IMR-90 (cell line): ENCODE data around the gene EIF4EBP2.

ENCODE experiments used
- RAD21 ChIP-seq: IDR thresholded peaks from 2 replicates; pipeline ENCODE4 v1.6.1; 2012; ENCODE audit warnings: low read length, improper control_type of control experiment
- RCOR1 ChIP-seq: IDR thresholded peaks from 2 replicates; pipeline ENCODE4 v1.6.1; 2012; ENCODE audit warnings: mild to moderate bottlenecking, low read length, improper control_type of control experiment; ENCODE audit not compliant: insufficient replicate concordance
- SMC3 ChIP-seq: fragments of 150-350 bp; IDR thresholded peaks from 2 replicates; pipeline ENCODE4 v1.6.1; 2016; ENCODE audit warnings: low read depth, mild to moderate bottlenecking, antibody characterized with exemption, low read length, moderate library complexity
- TF ChIP-seq, protein P1 (sequence below): conservative IDR thresholded peaks from 2 replicates; pipeline ENCODE4 v1.5.1; 2012; ENCODE audit warnings: mild to moderate bottlenecking, low read depth, low read length, improper control_type of control experiment
- TF ChIP-seq, protein P2 (sequence below): fragments of 150-350 bp; IDR thresholded peaks from 2 replicates; pipeline ENCODE4 v1.6.1; 2016; ENCODE audit warnings: low read depth, mild to moderate bottlenecking, low read length, moderate library complexity, borderline replicate concordance
- TF ChIP-seq, protein P3 (sequence below): fragments of 150-350 bp; IDR thresholded peaks from 2 replicates; pipeline ENCODE4 v1.6.1; 2017; ENCODE audit warnings: mild to moderate bottlenecking, antibody characterized with exemption, low read length, low read depth

DNA sequence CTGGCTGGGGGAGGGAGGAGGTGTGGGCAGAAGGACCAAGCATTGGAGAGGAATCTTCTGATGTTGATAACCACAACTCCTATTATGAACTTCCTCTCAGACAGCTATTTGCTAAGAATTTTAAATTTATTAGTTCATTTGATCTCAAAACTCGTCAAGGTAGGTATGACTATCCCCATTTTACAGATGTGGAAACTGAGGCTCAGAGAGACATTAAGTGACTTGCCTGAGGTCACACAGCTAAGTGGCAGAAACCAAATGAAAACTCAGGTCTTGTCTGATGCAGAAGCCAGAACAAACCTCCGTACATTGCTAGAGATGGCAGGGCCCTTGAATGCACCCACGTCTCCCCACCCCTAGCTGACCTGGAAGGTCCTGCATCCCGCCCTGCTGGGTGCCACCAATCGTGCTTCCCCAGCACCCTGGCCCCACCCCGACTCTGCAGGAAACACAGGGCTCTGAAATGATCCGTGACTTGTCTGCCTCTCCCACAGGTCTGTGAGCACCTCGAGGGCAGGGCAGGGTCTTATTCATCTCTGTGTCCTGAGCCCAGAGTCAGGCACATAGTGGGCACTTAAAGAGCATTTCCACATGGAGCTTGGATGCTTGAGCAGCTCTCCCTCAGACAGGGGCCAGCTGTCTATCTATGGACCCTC, 69.0 kb downstream of the EIF4EBP2 start:
- TF ChIP-seq, protein P1, sequence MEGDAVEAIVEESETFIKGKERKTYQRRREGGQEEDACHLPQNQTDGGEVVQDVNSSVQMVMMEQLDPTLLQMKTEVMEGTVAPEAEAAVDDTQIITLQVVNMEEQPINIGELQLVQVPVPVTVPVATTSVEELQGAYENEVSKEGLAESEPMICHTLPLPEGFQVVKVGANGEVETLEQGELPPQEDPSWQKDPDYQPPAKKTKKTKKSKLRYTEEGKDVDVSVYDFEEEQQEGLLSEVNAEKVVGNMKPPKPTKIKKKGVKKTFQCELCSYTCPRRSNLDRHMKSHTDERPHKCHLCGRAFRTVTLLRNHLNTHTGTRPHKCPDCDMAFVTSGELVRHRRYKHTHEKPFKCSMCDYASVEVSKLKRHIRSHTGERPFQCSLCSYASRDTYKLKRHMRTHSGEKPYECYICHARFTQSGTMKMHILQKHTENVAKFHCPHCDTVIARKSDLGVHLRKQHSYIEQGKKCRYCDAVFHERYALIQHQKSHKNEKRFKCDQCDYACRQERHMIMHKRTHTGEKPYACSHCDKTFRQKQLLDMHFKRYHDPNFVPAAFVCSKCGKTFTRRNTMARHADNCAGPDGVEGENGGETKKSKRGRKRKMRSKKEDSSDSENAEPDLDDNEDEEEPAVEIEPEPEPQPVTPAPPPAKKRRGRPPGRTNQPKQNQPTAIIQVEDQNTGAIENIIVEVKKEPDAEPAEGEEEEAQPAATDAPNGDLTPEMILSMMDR: no peak
- TF ChIP-seq, protein P2, sequence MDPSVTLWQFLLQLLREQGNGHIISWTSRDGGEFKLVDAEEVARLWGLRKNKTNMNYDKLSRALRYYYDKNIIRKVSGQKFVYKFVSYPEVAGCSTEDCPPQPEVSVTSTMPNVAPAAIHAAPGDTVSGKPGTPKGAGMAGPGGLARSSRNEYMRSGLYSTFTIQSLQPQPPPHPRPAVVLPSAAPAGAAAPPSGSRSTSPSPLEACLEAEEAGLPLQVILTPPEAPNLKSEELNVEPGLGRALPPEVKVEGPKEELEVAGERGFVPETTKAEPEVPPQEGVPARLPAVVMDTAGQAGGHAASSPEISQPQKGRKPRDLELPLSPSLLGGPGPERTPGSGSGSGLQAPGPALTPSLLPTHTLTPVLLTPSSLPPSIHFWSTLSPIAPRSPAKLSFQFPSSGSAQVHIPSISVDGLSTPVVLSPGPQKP: no peak
- TF ChIP-seq RCOR1 (no peak), RAD21 (no peak), SMC3 (no peak)
- TF ChIP-seq, protein P3, sequence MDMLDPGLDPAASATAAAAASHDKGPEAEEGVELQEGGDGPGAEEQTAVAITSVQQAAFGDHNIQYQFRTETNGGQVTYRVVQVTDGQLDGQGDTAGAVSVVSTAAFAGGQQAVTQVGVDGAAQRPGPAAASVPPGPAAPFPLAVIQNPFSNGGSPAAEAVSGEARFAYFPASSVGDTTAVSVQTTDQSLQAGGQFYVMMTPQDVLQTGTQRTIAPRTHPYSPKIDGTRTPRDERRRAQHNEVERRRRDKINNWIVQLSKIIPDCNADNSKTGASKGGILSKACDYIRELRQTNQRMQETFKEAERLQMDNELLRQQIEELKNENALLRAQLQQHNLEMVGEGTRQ: no peak
